ENCODE measurements around the gene SSBP3.

SSBP3 gene

DNA sequence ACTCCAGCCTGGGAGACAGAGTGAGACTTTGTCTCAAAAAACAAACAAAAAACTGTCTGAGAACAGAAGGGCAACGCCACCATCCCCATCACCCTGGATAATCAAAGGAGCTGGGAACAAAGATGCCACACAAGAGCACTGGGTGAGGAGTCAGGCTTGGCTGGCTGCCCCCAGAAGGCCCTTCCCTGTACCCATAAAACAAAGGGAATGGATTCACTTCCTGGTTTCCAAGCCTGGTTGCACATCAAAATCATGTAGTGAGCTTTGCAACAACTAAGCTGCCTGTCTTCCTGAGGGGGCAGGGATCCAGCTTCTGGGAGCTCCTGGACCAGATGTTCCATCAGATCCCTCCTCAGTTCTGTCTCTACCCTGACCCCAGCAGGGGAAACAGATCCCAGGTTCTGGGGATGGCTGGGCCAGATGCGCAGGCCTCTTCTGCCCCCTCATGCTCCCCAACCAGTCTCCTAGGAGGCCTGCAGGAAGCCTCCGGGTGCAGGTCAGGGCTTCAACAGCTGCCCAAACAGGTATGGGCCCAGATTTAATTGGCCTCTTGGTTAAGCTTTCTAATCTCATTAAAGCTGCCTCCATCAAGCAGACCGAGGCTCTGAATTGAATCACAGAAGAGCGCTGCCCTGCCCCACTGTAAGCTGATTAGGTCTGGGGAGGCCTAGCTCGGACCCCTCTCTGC is 108.5 kb downstream of the SSBP3 start:
- Histone ChIP-seq H3K27ac (ENCODE audit: low read length) (no peak overlapping the region), H4K20me1 (ENCODE audit: insufficient read depth, low read length) (no peaks in the 10 kb centered on the region)

DNA sequence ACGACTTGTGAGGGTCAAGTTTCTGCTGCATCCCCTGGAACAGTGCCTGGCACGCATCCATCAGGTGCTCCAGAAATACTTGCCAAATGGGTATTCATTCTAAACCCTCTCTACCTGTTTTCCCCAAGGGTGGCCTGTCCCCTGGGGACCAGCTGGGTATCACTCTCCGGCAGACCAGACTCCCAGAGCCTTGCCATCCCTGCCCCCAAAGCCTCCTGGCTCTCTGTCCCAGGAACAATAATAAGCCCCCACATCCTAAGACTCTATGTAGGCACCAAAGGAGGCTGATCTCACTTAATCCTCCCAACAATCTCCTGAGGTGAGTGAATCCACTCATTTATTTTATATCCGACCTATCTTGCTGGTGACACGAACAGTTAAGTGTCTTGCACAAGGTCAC is 109.5 kb downstream of the SSBP3 start:
- TF ChIP-seq, protein P1, sequence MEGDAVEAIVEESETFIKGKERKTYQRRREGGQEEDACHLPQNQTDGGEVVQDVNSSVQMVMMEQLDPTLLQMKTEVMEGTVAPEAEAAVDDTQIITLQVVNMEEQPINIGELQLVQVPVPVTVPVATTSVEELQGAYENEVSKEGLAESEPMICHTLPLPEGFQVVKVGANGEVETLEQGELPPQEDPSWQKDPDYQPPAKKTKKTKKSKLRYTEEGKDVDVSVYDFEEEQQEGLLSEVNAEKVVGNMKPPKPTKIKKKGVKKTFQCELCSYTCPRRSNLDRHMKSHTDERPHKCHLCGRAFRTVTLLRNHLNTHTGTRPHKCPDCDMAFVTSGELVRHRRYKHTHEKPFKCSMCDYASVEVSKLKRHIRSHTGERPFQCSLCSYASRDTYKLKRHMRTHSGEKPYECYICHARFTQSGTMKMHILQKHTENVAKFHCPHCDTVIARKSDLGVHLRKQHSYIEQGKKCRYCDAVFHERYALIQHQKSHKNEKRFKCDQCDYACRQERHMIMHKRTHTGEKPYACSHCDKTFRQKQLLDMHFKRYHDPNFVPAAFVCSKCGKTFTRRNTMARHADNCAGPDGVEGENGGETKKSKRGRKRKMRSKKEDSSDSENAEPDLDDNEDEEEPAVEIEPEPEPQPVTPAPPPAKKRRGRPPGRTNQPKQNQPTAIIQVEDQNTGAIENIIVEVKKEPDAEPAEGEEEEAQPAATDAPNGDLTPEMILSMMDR (IDR thresholded peaks at IDR 0.05; ENCODE audit: low read depth, low read length), result no peak
- TF ChIP-seq EZH2phosphoT487 (IDR thresholded peaks at IDR 0.05; ENCODE audit: low read depth), result no peak
- H3K4me3 ChIP-seq (ENCODE audit: low read length), result no peak overlapping the region
- H3K27me3 ChIP-seq (ENCODE audit: low read depth, low read length), result no peaks in the 10 kb centered on the region
- no peaks in the 10 kb centered on the region for H3K9me3 ChIP-seq (ENCODE audit: insufficient read depth, low read length)
- H3K4me1 ChIP-seq (ENCODE audit: low read length), result no peaks in the 10 kb centered on the region
- H3K27ac ChIP-seq (ENCODE audit: low read length), result no peak overlapping the region
- no peak overlapping the region for H2AFZ ChIP-seq (ENCODE audit: low read depth, low read length)
- no peak overlapping the region for H3K9ac ChIP-seq (ENCODE audit: low read length)
- H3K4me2 ChIP-seq (ENCODE audit: low read length), result no peak overlapping the region
- H3K36me3 ChIP-seq (replicated peaks; ENCODE audit: low read depth, low read length), result no peaks in the 10 kb centered on the region
- no peaks in the 10 kb centered on the region for H3K79me2 ChIP-seq (ENCODE audit: low read length)
- H4K20me1 ChIP-seq (ENCODE audit: insufficient read depth, low read length), result no peaks in the 10 kb centered on the region

More for the DNA sequence above, 108.5 kb downstream of the SSBP3 start:
- no peaks in the 10 kb centered on the region for H3K9me3 ChIP-seq (ENCODE audit: insufficient read depth, low read length)
- no peaks in the 10 kb centered on the region for H3K79me2 ChIP-seq (ENCODE audit: low read length)
- no peak overlapping the region for H3K4me2 ChIP-seq (ENCODE audit: low read length)
- H2AFZ ChIP-seq (ENCODE audit: low read depth, low read length), result no peak overlapping the region
- H3K9ac ChIP-seq (ENCODE audit: low read length), result no peak overlapping the region
- H3K4me1 ChIP-seq (ENCODE audit: low read length), result no peaks in the 10 kb centered on the region
- H3K36me3 ChIP-seq (replicated peaks; ENCODE audit: low read depth, low read length), result no peaks in the 10 kb centered on the region
- TF ChIP-seq EZH2phosphoT487 (IDR thresholded peaks at IDR 0.05; ENCODE audit: low read depth), result no peak
- TF ChIP-seq, protein P1 (IDR thresholded peaks at IDR 0.05; ENCODE audit: low read depth, low read length), result no peak
- H3K27me3 ChIP-seq (ENCODE audit: low read depth, low read length), result no peaks in the 10 kb centered on the region
- H3K4me3 ChIP-seq (ENCODE audit: low read length), result no peak overlapping the region

DNA sequence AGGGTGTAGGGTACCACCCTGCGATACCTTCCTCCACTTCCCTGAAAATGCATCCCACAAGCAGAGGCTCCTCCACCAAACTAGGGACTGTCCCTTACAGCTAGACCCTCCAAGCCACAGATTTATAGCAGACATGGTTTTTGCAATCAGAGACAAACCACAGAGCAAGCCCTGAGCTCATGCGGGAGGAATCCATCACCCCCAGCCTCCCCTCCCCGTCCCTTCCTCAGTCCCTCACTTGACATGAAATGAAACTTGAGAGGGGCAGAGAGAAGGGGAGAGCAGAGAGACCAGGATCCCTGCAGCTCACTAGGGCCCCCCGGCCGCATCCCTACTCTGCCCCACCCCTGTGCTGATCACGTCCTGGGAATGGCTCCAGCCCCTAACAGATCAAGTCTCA is 111.3 kb downstream of the SSBP3 start:
- Histone ChIP-seq H3K27ac (ENCODE audit: low read length) (no peak overlapping the region), H3K79me2 (ENCODE audit: low read length) (no peaks in the 10 kb centered on the region), H3K36me3 (replicated peaks; ENCODE audit: low read depth, low read length) (no peaks in the 10 kb centered on the region), H3K4me2 (ENCODE audit: low read length) (no peak overlapping the region), H3K27me3 (ENCODE audit: low read depth, low read length) (no peaks in the 10 kb centered on the region), H3K9me3 (ENCODE audit: insufficient read depth, low read length) (no peaks in the 10 kb centered on the region), H3K4me3 (ENCODE audit: low read length) (no peak overlapping the region), H3K9ac (ENCODE audit: low read length) (no peak overlapping the region), H2AFZ (ENCODE audit: low read depth, low read length) (no peak overlapping the region), H3K4me1 (ENCODE audit: low read length) (no peaks in the 10 kb centered on the region), H4K20me1 (ENCODE audit: insufficient read depth, low read length) (no peaks in the 10 kb centered on the region)
- TF ChIP-seq EZH2phosphoT487 (IDR thresholded peaks at IDR 0.05; ENCODE audit: low read depth), result no peak
- TF ChIP-seq, protein P1 (IDR thresholded peaks at IDR 0.05; ENCODE audit: low read depth, low read length), result no peak

DNA sequence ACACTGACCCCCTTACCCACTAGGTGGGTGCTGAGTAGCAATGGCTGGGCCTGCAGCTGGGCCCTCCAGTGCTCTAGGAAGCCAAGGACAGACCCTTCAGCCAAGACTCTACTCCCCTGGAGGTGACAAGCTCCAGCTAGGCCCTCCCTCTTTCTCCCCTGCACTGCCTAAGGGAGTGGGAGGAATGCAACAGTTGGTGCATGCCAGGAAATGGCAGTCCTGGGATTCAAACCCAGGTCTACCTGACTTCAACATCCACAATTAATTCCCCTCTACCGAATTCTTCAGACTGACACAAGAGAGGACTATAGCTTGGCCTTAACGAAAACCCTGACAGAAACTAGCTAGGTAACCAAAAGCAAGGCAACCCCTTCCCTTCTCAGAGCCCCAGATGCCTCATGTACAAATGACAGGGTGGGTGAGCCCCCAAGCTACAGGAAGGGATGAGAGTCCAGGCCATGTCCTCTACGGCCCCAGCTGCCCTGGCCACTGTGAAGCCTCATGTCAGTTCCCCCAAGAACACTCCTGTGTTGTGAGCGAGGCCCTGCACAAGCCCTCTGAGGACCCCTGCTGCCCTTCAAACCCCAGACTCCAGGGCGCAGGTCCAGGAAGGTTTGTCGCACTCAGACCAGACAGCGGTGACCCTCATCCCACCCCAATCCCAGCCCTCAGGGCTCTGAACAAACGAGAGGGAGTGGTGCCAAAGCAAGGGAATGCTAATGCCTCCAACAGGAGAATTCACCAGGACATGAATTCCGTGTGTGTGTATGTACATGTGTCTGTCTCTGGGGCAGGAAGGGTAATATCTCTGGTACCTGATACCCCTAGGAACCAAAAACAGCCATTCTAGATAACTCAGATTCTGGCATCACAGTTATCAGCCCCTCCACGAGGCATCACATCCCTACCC is 113.9 kb downstream of the SSBP3 start:
- Histone ChIP-seq H3K27ac (ENCODE audit: low read length) (no peak overlapping the region), H3K4me1 (ENCODE audit: low read length) (no peaks in the 10 kb centered on the region), H3K27me3 (ENCODE audit: low read depth, low read length) (no peaks in the 10 kb centered on the region), H4K20me1 (ENCODE audit: insufficient read depth, low read length) (no peaks in the 10 kb centered on the region), H3K79me2 (ENCODE audit: low read length) (no peaks in the 10 kb centered on the region), H3K36me3 (replicated peaks; ENCODE audit: low read depth, low read length) (no peaks in the 10 kb centered on the region), H3K9ac (ENCODE audit: low read length) (no peak overlapping the region), H3K4me3 (ENCODE audit: low read length) (no peak overlapping the region), H2AFZ (ENCODE audit: low read depth, low read length) (no peak overlapping the region), H3K9me3 (ENCODE audit: insufficient read depth, low read length) (no peaks in the 10 kb centered on the region), H3K4me2 (ENCODE audit: low read length) (no peak overlapping the region)
- no peak for TF ChIP-seq EZH2phosphoT487 (IDR thresholded peaks at IDR 0.05; ENCODE audit: low read depth)
- TF ChIP-seq, protein P1 (IDR thresholded peaks at IDR 0.05; ENCODE audit: low read depth, low read length), result no peak
